Calu3 (cell line): ENCODE results near the gene ATG4D. TPM values are rescaled to one million over a fixed set of nuclear protein-coding genes. Genes with fewer than 3 reads are reported as not detected.

ENCODE experiments used
- BruUV-seq: library from RNA; stranded (reverse); fragments of 400-500 nt; replicated peaks from 2 replicates; lab custom pipeline; 2021; lab: Mats Ljungman, UMichigan
- CTCF ChIA-PET: fragments of 300-600 bp; sonication (Branson Sonifier 250); formaldehyde crosslinking; loops from one replicate; lab custom pipeline; 2022; ENCODE audit warnings: antibody characterized with exemption; lab: Charles Lee
- DNase-seq: peaks from one replicate; pipeline ENCODE4 v3.0.0; 2022
- H3K27ac Mint-ChIP-seq: one replicate; pipeline ENCODE4 v1.8.0; 2022; ENCODE audit warnings: mixed read lengths; ENCODE audit not compliant: unreplicated experiment
- H3K27me3 Mint-ChIP-seq: one replicate; pipeline ENCODE4 v1.8.0; 2022; ENCODE audit warnings: mixed read lengths; ENCODE audit not compliant: unreplicated experiment
- H3K36me3 Mint-ChIP-seq: one replicate; pipeline ENCODE4 v1.8.0; 2022; ENCODE audit warnings: mild to moderate bottlenecking, moderate library complexity, mixed read lengths; ENCODE audit not compliant: insufficient read depth, unreplicated experiment
- H3K4me1 Mint-ChIP-seq: one replicate; pipeline ENCODE4 v1.8.0; 2022; ENCODE audit warnings: mild to moderate bottlenecking, low read depth, mixed read lengths; ENCODE audit not compliant: unreplicated experiment
- H3K4me3 Mint-ChIP-seq: one replicate; pipeline ENCODE4 v1.8.0; 2022; ENCODE audit warnings: mild to moderate bottlenecking, low read depth, moderate library complexity, mixed read lengths; ENCODE audit not compliant: unreplicated experiment
- H3K9me3 Mint-ChIP-seq: one replicate; pipeline ENCODE4 v1.8.0; 2022; ENCODE audit warnings: low read depth, mixed read lengths; ENCODE audit not compliant: unreplicated experiment
- CTCF ChIP-seq: fragments of 200-600 bp; IDR thresholded peaks from one replicate; pipeline ENCODE4 v1.8.0; 2022; ENCODE audit warnings: antibody characterized with exemption; ENCODE audit not compliant: unreplicated experiment
- intact Hi-C: fragments of 100-400 bp; cut with micrococcal nuclease; formaldehyde crosslinking; loops from one replicate; pipeline ENCODE4 v1.10.0; 2022; ENCODE audit not compliant: unreplicated experiment
- total RNA-seq: library from RNA; stranded (reverse); gene quantifications from 2 replicates; pipeline ENCODE4 v1.2.3, GENCODE V29; 2022

ATG4D gene
- total RNA-seq, 1 experiment from 2014 or later = 24.5 TPM

GRCh38 chr19:10565028-10565566 lies 21.4 kb downstream of the ATG4D start:
- H3K27ac Mint-ChIP-seq = peak overlapping the region; percentile 38
- BruUV-seq = no TSS peak
- peaks cover 30% of the 10 kb centered on the region for H3K4me1 Mint-ChIP-seq
- H3K9me3 Mint-ChIP-seq = no peaks in the 10 kb centered on the region
- no peak for TF ChIP-seq CTCF
- CTCF ChIA-PET = interaction anchor here (1.0 kb wide), 1 partner anchor 147 kb away, joined by 3 read pairs; no protein-coding TSS in a partner anchor
- H3K36me3 Mint-ChIP-seq = peaks cover 60% of the 10 kb centered on the region
- peak; percentile 29 for DNase-seq
- H3K4me3 Mint-ChIP-seq = peak overlapping the region; percentile 94
- no peaks in the 10 kb centered on the region for H3K27me3 Mint-ChIP-seq
- intact Hi-C loops = no loop called here

GRCh38 chr19:10565567-10566407 lies 22.1 kb downstream of the ATG4D start, which contains the start of gene KRI1:
Gene KRI1 (minus strand): TSS chr19:10566010. CDS start chr19:10565999, 11 bp downstream.
- CTCF ChIA-PET = interaction anchor here (1.0 kb wide), 1 partner anchor 147 kb away, joined by 3 read pairs; no protein-coding TSS in a partner anchor
- intact Hi-C loops = no loop called here
- Mint-ChIP-seq H3K9me3 (no peaks in the 10 kb centered on the region), H3K36me3 (peaks cover 61% of the 10 kb centered on the region), H3K27ac (peak within 1 kb of the TSS; percentile 38), H3K4me3 (peak within 1 kb of the TSS; percentile 94), H3K4me1 (peaks cover 30% of the 10 kb centered on the region), H3K27me3 (no peaks in the 10 kb centered on the region)
- BruUV-seq = no TSS peak
- no peak for TF ChIP-seq CTCF
- peak; percentile 96 for DNase-seq

GRCh38 chr19:10566408-10566657 lies 22.6 kb downstream of the ATG4D start:
- no peak for TF ChIP-seq CTCF
- CTCF ChIA-PET = no interaction called here
- Mint-ChIP-seq H3K9me3 (no peaks in the 10 kb centered on the region), H3K27ac (peak overlapping the region; percentile 38), H3K4me1 (peaks cover 30% of the 10 kb centered on the region), H3K27me3 (no peaks in the 10 kb centered on the region), H3K4me3 (peak overlapping the region; percentile 94), H3K36me3 (peaks cover 57% of the 10 kb centered on the region)
- BruUV-seq = no TSS peak
- intact Hi-C loops = no loop called here
- no peak for DNase-seq

- H3K4me3 Mint-ChIP-seq = peak overlapping the region; percentile 94
- H3K27me3 Mint-ChIP-seq = no peaks in the 10 kb centered on the region
- peaks cover 30% of the 10 kb centered on the region for H3K4me1 Mint-ChIP-seq
- H3K9me3 Mint-ChIP-seq = no peaks in the 10 kb centered on the region
- peaks cover 55% of the 10 kb centered on the region for H3K36me3 Mint-ChIP-seq
- CTCF ChIA-PET = no interaction called here
- no TSS peak for BruUV-seq
- TF ChIP-seq CTCF = no peak
- intact Hi-C loops = no loop called here
- DNase-seq = no peak
- H3K27ac Mint-ChIP-seq = peak overlapping the region; percentile 38
Observed at GRCh38 chr19:10566658-10567410, 23.1 kb downstream of the ATG4D start.
